ENCODE results near the gene TOB1. TPM values are rescaled to one million over a fixed set of nuclear protein-coding genes. Genes with fewer than 3 reads are reported as not detected.

The TOB1 gene
- total RNA-seq, 4 donors from 2014 or later, result 151 to 255 (median 174) TPM

GRCh38 chr17:50841949-50842354, 24.2 kb downstream of the TOB1 start:
- DNase-seq (ENCODE audit: low spot score in 2 of 2), result peak in 1 of 2 donors; percentile 68
- no peak overlapping the region for H3K4me3 ChIP-seq
- H3K27me3 ChIP-seq, result no peaks in the 10 kb centered on the region
- no peaks in the 10 kb centered on the region for H3K9me3 ChIP-seq
- 14% methylated on average over 8 of the region's 8 CpGs for WGBS
- H3K36me3 ChIP-seq, result no peaks in the 10 kb centered on the region
- H3K4me1 ChIP-seq, result peaks cover 24% of the 10 kb centered on the region
- TF ChIP-seq EP300 (IDR thresholded peaks at IDR 0.05) (no peak), CTCF (IDR thresholded peaks at IDR 0.05) (peak; percentile 62 to 72)
- H3K27ac ChIP-seq, result no peak overlapping the region

- H3K36me3 ChIP-seq, result no peaks in the 10 kb centered on the region
- peaks cover 24% of the 10 kb centered on the region for H3K4me1 ChIP-seq
- H3K9me3 ChIP-seq, result no peaks in the 10 kb centered on the region
- WGBS, result 75% methylated on average over 10 of the region's 11 CpGs
- no peak overlapping the region for H3K27ac ChIP-seq
- no peak for TF ChIP-seq POLR2AphosphoS5 (IDR thresholded peaks at IDR 0.05)
- TF ChIP-seq POLR2A (IDR thresholded peaks at IDR 0.05), result no peak
- no peak for TF ChIP-seq EP300 (IDR thresholded peaks at IDR 0.05)
- no peak for TF ChIP-seq CTCF (IDR thresholded peaks at IDR 0.05)
- H3K27me3 ChIP-seq, result no peaks in the 10 kb centered on the region
- H3K4me3 ChIP-seq, result no peak overlapping the region
- no peak for DNase-seq (ENCODE audit: low spot score in 2 of 2)
Measured at GRCh38 chr17:50841277-50841948, 24.7 kb downstream of the TOB1 start.

GRCh38 chr17:50840311-50840851, 25.8 kb downstream of the TOB1 start:
- peaks cover 6% of the 10 kb centered on the region for H3K27me3 ChIP-seq
- no peak overlapping the region for H3K4me3 ChIP-seq
- no peak overlapping the region for H3K27ac ChIP-seq
- peak in 1 of 2 donors; percentile 55 for DNase-seq (ENCODE audit: low spot score in 2 of 2)
- no peaks in the 10 kb centered on the region for H3K9me3 ChIP-seq
- H3K36me3 ChIP-seq, result no peaks in the 10 kb centered on the region
- TF ChIP-seq POLR2A (IDR thresholded peaks at IDR 0.05), result no peak
- no peak for TF ChIP-seq POLR2AphosphoS5 (IDR thresholded peaks at IDR 0.05)
- TF ChIP-seq CTCF (IDR thresholded peaks at IDR 0.05), result no peak
- TF ChIP-seq EP300 (IDR thresholded peaks at IDR 0.05), result no peak
- 93% methylated on average over 5 of the region's 29 CpGs for WGBS
- H3K4me1 ChIP-seq, result peaks cover 23% of the 10 kb centered on the region

GRCh38 chr17:50839591-50840310, 26.4 kb downstream of the TOB1 start:
- 95% methylated on average over 16 of the region's 29 CpGs for WGBS
- Histone ChIP-seq H3K9me3 (no peaks in the 10 kb centered on the region), H3K4me3 (no peak overlapping the region), H3K27ac (no peak overlapping the region), H3K27me3 (peaks cover 10% of the 10 kb centered on the region), H3K36me3 (no peaks in the 10 kb centered on the region), H3K4me1 (peaks cover 19% of the 10 kb centered on the region)
- peak in 1 of 2 donors; percentile 57 for DNase-seq (ENCODE audit: low spot score in 2 of 2)
- TF ChIP-seq CTCF (IDR thresholded peaks at IDR 0.05) (no peak), EP300 (IDR thresholded peaks at IDR 0.05) (no peak), POLR2AphosphoS5 (IDR thresholded peaks at IDR 0.05) (no peak), POLR2A (IDR thresholded peaks at IDR 0.05) (no peak)
